DMS53 treated with DMSO at 0.1 percent for 48 hours (cell line): ENCODE measurements around the gene APOA1.
A peak's percentile ranks its signal among the peaks of the same experiment; 100 is the strongest.

ENCODE experiments used
- DNase-seq: peaks from one replicate; lab custom pipeline; 2025; ENCODE audit not compliant: unreplicated experiment; lab: John Stamatoyannopoulos, UW

APOA1 gene

DNA sequence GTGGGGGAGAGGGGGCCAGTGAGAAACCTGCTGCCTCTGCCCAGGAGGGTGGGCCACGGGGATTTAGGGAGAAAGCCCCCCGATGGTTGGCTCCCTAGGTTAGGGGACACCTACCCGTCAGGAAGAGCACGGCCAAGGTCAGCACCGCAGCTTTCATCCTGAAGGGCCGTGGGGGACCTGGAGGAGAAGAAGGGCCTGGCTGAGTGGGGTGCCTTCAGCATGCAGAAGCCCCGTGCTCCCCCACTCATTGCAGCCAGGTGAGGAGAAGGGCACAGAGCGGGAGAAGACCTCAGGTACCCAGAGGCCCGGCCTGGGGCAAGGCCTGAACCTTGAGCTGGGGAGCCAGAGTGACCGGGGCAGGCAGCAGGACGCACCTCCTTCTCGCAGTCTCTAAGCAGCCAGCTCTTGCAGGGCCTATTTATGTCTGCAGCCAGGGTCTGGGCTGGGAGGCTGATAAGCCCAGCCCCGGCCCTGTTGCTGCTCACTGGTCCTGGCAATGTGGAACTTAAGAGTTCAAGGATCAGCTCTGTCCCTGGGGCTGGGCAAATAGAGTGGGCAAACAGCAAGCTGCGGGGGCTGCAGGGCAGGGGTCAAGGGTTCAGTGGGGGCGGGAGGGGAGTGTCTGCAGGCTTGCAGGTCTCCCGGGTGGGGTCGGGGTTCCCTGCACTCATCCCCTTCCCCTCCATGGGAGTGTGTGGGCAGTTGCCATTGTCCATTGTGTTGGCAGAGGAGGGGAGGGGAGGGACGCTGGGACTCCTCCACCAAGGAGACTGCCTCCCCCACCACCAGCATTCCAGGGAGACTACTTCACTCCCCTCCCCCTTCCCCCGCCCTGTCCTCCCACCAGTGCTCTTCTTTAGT is at the start of gene APOA1:
TSS of gene APOA1 (minus strand) at position 392 of the 861 bp plus-strand sequence. CDS start at position 157, 235 bp downstream.
- no peak for DNase-seq

DNA sequence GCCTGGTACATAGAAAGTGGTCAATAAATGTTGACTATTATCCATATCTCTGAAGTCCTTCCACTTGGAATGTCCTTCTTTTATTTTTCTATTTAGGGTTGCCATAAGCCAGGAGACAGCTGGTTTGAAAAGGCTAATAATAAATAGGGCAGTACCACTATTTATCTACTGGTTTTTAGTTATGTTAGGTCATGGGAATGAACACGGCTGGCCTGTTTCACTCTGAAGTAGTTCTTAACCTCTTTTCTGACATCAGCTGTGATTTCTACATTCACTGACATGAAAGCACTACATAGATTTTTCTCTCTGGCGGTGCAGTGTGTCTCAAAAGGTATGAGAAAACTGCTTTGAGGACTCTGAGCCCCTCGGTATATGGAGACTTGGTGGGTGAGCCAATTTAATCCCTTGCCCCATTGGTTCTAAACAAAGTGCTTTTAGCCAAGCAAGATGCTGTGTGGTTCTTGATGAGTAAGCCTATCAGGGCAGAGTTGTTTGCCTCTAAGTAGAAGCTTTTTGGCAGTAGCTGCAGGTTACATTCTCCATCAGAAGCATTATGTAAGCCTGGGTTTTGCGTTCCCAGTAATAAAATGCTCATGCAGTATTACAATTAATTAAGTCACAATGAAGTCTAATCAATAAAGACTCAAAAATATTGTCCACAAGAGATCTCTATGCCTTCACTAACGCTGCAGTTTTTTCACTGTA is 48.7 kb upstream of the APOA1 start:
- DNase-seq: no peak

- DNase-seq: no peak
Observed at GRCh38 chr11:116882386-116882785, 45.0 kb upstream of the APOA1 start.

DNA sequence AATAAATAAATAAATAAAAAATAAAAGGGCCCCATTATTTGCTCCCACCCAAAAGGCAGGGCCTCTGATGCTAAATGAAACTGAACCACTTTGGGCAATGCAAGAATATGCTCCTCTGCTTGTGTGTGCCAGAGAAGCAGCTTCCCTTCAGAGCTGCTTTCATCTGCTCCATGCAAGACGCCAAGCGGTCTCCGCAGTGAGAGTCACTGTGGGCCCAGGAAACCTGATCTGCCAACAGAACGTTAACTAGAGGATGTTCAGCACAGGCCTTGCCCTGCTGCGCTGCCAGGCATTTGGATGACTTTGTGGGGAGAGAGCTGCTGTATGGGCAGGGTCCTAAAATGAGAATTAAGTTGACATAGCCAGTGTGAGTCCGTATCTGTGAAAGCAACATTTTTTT is 43.7 kb upstream of the APOA1 start:
- DNase-seq: no peak

DNA sequence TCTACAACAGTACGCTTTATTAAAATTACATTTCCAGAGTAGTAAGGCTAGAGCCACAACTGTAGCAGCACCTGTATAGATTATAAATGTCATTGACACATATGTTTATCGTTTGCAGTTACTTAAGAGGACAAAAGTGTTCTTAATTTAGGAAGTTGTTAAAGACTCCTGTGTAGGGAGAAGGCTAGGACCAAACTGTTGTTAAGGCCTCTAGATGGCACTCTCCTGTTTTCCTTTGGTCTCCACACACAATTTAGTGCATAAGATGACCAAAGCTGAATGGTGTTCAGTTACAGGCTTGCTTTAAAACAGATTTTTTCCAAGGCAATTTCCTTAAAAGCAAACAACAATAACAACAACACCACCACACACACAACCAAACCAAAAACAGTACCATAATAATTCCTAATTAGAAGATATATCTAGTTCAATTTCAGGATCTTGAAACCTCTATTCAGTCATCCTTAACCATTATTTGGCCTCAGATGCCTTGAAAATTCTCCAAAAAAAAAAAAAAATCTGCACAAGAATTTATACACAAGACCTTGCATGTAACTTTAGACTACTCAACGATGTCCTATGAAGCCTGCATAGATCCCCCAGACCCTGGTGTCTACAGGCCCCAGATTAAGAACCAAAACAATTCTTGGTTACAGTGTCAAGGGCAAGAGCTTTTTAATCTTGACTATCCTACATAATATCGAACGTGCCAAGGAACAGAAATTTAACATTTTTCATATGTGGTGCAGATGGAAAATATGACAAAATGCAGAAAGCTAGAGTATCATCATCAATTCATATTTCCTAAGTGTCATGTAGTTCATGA is 42.6 kb upstream of the APOA1 start:
- DNase-seq: peak; percentile 34

DNA sequence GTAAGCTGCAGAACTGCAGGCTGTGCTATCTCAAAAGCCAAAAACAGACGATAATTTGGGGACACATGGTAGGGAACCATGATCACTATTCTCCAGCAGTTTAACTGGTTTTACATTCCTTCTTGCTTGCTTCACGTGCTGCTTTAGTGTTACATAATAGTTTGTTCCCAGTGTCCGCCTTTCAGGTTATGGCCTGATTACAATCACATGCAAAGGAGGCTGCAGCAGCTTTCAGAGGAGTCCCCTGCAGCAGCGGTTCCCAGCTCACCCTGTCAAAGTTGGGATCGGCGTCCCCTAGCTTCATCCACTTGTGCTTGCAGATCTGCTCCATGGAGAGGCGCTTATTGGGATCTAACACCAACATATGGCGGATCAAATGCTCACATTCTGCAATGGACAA is 39.2 kb upstream of the APOA1 start:
- no peak for DNase-seq

DNA sequence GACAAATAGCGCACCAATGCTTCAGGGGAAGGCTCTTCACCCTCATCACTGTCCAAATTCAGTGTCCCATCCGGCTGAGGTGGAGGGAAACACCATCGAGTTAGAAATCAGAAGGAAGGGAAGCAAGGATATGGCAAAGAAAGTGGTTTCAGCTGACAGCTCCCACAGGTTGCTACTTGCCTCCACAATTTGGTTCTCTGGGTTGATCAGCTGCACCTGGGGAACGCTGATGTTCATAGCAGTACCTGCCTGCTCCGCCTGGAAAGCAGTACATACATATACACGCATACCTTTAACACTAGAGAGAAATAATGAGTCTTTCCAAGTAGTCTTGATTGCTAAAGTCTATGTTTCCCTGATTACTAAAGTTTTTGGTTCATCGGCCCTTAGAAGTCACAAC is 37.8 kb upstream of the APOA1 start:
- no peak for DNase-seq

GRCh38 chr11:116874251-116874650 is 36.8 kb upstream of the APOA1 start:
- no peak for DNase-seq

DNA sequence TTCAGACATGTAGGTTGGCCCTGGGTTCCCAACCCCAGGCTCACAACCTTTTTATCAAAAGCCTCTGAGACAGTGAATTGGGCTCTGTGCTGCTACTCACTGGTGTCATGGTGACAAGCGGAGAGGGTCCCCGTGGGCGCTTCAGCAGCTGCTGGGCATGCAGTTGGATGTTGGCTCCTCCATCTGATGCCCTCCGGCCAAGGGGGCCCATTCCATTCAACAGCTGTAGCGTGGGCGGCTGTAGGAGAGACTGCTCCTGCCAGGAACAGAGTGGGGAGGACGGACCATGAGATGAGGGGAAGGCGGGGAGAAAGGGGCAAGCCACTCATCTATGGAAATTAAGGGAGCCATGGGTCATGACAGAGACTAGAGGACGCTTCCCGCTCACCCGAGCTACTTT is 36.0 kb upstream of the APOA1 start:
- no peak for DNase-seq

DNA sequence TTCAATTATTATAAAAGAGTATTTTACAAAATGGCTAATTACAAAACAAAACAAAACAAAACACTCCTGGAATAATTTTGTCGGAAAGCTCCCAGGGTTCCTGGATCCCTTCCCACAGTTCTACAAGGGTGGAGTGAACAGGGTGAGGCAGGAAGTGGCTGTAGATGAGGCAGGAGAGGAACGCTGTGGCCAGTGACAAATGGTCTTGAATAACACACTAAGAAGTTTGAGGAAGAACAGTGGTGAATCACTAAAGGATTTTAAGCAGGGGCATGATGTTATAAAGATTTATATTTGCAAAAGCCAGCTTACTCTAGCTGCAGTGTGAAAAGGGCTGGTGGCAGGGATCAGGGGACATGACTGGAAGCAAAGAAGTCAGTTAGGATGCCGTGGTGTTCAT is 33.8 kb upstream of the APOA1 start:
- DNase-seq: no peak

DNA sequence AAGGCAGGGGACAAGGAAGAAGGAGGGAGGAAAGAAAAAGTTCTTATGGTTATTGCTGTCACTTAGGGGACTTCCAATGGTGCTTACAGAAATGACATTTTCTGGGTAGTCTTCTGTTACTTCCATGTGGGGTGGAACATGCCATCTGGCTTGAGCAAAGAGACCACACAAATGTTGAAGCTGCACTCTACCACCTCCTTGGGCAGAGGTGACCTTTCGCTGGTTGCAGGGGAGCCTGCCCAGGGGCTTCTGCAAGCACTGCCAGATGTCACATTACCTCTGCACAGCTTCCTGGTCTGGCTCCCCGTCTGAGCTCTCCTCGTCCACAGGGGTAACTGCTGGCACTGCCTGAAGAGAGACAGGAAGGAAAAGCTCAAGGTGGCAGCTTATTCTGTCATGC is 32.6 kb upstream of the APOA1 start:
- DNase-seq: no peak

- DNase-seq: peak; percentile 15
Observed at GRCh38 chr11:116869610-116870009, 32.2 kb upstream of the APOA1 start.

DNA sequence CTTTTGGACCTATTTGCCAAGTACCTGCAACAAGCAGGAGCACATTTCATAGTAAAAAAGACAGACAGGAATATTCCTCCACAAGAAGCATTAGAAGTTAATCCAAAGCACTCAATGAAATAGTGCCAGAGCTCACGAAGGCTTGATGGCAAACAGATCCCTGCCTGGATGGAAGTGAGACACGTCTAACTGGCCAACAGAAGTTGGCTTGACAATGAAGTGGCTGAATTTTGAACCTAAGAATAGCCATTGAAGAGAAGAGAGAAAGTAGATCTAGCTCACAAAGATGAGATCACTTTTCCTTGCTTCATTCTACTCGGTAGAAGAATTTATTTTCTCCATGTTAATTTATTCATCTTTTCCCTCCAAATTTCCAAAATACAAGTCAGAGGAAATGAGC is 30.6 kb upstream of the APOA1 start:
- no peak for DNase-seq

- DNase-seq: no peak
Observed at GRCh38 chr11:116867619-116868018, 30.2 kb upstream of the APOA1 start.

DNA sequence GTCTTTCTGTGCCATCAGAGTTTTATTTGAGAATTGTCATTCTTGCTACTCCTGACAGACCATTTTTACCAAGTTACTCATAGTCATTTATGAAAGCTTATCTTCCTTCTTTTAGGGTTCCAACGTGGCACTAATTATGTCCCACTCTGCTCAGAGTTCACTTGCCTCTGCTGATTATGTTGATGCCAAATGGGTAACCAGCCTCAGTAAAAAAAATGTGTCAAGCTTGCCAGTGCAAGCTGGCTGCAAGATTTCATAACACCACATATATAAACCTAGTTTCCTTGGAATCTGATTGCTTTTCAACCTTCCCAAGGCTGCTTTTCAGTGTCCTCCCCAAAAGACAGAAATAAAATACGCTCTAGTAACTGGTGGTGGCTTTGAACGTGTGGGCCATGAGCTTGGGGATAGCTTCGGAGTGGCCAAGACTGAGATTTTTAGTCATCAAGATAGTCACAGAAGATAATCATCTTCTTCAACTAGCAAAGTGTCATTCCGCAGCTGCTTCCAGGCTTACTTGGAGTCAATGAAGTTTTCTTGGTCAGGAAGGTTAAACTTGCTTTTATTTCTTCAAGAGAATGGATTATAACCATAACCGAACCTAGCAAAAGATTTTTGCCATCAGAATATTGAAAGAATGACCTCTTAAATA is 29.5 kb upstream of the APOA1 start:
- no peak for DNase-seq

DNA sequence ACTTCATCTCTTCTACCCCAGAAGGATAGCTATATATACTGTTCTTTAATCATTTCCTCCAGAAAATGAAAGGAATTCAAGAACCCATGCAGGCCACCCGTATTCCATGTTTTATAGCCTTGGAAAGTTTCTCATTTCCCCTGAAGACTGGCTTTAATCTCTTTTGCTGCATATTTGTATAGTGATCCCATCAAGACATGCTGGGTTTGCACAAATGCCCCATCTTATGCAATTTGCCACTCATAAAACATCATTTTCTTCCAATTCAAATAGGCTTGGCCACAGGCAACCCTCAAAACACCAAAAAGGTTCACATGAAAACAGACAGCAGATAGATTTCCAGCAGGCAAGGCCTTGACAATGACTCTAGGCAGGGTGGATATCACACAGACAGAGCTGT is 28.3 kb upstream of the APOA1 start:
- DNase-seq: no peak

- no peak for DNase-seq
Observed at GRCh38 chr11:116864531-116864930, 27.1 kb upstream of the APOA1 start.

DNA sequence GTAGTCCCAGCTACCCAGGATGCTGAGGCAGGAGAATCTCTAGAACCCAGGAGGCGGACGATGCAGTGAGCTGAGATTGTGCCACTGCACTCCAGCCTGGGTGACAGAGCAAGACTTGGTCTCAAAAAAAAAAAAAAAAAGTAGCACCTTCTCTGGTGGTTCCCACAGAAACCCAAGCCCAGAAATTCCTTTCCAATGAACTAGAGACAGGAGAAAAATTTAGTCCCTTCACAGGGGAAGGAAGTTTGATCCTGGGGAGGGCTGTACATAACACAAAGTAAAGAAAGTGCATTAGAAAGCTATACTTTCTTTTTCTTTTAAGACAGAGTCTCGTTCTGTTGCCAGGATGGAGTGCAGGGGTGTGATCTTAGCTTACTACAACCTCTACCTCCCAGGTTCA is 25.5 kb upstream of the APOA1 start:
- no peak for DNase-seq

DNA sequence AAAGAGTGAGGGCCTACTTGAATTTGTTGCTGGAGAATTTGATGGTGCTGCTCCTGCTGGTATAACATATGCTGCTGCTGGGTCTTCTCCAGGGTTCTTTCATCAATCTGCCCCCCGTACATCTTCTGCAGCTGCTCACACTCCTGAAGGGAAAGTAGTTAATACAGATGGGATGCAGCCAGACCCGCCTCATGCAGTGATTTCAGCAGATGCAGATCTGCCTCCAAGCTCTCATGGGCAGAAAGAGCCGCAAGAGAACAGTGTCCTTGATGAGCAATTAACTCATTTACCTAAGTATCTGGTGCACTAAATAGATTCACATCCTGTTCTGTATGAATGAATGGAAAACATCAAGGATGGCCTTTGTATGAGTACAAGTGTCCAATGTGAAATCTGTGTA is 24.8 kb upstream of the APOA1 start:
- DNase-seq: no peak

GRCh38 chr11:116861539-116861938 is 24.1 kb upstream of the APOA1 start:
- DNase-seq: no peak

GRCh38 chr11:116860303-116860702 is 22.9 kb upstream of the APOA1 start:
- no peak for DNase-seq
